HepG2 (cell line): Measurements from ENCODE around the gene HPCAL1. TPM values are rescaled to one million over a fixed set of nuclear protein-coding genes. Genes with fewer than 3 reads are reported as not detected.

Experiments
- BCLAF1 ChIP-seq: fragments of 450-650 bp; IDR thresholded peaks from 2 replicates; pipeline ENCODE4 v1.6.1; 2017; ENCODE audit warnings: mild to moderate bottlenecking
- CENPX ChIP-seq: sonication (generic); formaldehyde crosslinking; IDR thresholded peaks from 2 replicates; pipeline ENCODE4 v1.9.0; 2021; ENCODE audit warnings: mild to moderate bottlenecking, missing genetic modification reagents, moderate library complexity
- CREBL2 ChIP-seq: sonication (generic); formaldehyde crosslinking; IDR thresholded peaks from 2 replicates; pipeline ENCODE4 v1.8.1; 2023; ENCODE audit warnings: missing genetic modification reagents, mild to moderate bottlenecking, borderline replicate concordance
- GFI1 ChIP-seq: sonication (generic); formaldehyde crosslinking; IDR thresholded peaks from 2 replicates; pipeline ENCODE4 v1.5.0; 2020; ENCODE audit warnings: missing genetic modification reagents, mild to moderate bottlenecking, borderline replicate concordance
- HNF4G ChIP-seq, 2 experiments: sonication (generic) in 1 of 2; formaldehyde crosslinking in 1 of 2; IDR thresholded peaks; 2 replicates each; pipeline versions ENCODE4 v1.4.0 to v1.6.1; 2011 to 2020; ENCODE audit warnings: borderline replicate concordance in 2 of 2, low read depth in 2 of 2, mild to moderate bottlenecking in 2 of 2, low read length in 1 of 2, missing genetic modification reagents in 1 of 2, moderate library complexity in 1 of 2
- HOXD1 ChIP-seq: sonication (generic); formaldehyde crosslinking; IDR thresholded peaks from 2 replicates; pipeline ENCODE4 v1.5.0; 2020; ENCODE audit warnings: missing genetic modification reagents
- IRF2 ChIP-seq: IDR thresholded peaks from 2 replicates; pipeline ENCODE4 v1.6.1; 2018; ENCODE audit warnings: missing genetic modification reagents, missing compliant biosample characterization
- KAT2B ChIP-seq: fragments of 150-350 bp; IDR thresholded peaks from 2 replicates; pipeline ENCODE4 v1.6.1; 2014; ENCODE audit warnings: low read depth, low read length, borderline replicate concordance
- NFATC3 ChIP-seq: sonication (generic); formaldehyde crosslinking; IDR thresholded peaks from 2 replicates; pipeline ENCODE4 v1.5.1; 2020; ENCODE audit warnings: mild to moderate bottlenecking, missing genetic modification reagents
- NR2C2 ChIP-seq: sonication (generic); formaldehyde crosslinking; IDR thresholded peaks from 2 replicates; pipeline ENCODE4 v1.4.0; 2020; ENCODE audit warnings: missing genetic modification reagents, mild to moderate bottlenecking, moderate library complexity, borderline replicate concordance
- PAX8 ChIP-seq: sonication (generic); formaldehyde crosslinking; IDR thresholded peaks from 2 replicates; pipeline ENCODE4 v1.8.0; 2022; ENCODE audit warnings: mild to moderate bottlenecking, missing genetic modification reagents, borderline replicate concordance
- RBM39 ChIP-seq: fragments of 200-400 bp; formaldehyde crosslinking; IDR thresholded peaks from one replicate; pipeline ENCODE4 v1.6.1; 2018; ENCODE audit warnings: antibody characterized with exemption, mild to moderate bottlenecking, low read depth, low read length; ENCODE audit not compliant: poor library complexity, severe bottlenecking
- TAF15 ChIP-seq: fragments of 200-400 bp; formaldehyde crosslinking; IDR thresholded peaks from one replicate; pipeline ENCODE4 v1.6.1; 2018; ENCODE audit warnings: mild to moderate bottlenecking, low read depth, low read length; ENCODE audit not compliant: poor library complexity, severe bottlenecking
- TERF1 ChIP-seq: sonication (generic); formaldehyde crosslinking; IDR thresholded peaks from 2 replicates; pipeline ENCODE4 v1.8.0; 2022; ENCODE audit warnings: mild to moderate bottlenecking, missing genetic modification reagents, moderate library complexity
- ZNF614 ChIP-seq: IDR thresholded peaks from 2 replicates; pipeline ENCODE4 v1.6.1; 2018; ENCODE audit warnings: missing biosample characterization, missing genetic modification reagents, inconsistent platforms, borderline replicate concordance
- ZNF878 ChIP-seq: sonication (generic); formaldehyde crosslinking; IDR thresholded peaks from 2 replicates; pipeline ENCODE4 v1.8.1; 2023; ENCODE audit warnings: mild to moderate bottlenecking, missing genetic modification reagents, moderate library complexity
- polyA plus RNA-seq, 8 experiments: library from polyadenylated mRNA; depleted of rRNA in 3 of 8; stranded (reverse) in 7 of 8; unstranded in 1 of 8; fragments of >200 nt; fragmentation: Illumina TruSeq in 4 of 8; extraction: Trizol in 4 of 8; gene quantifications; 2 replicates each; pipeline versions ENCODE4 v1.2.1 to v1.2.3, GENCODE V29; 2011 to 2016; ENCODE audit warnings: low read depth in 4 of 8, missing spikeins in 1 of 8, mixed read lengths in 1 of 8; ENCODE audit not compliant: insufficient read depth in 1 of 8
- total RNA-seq, 5 experiments: library from RNA; depleted of rRNA; stranded (reverse); fragments of >200 nt; fragmentation: Illumina TruSeq; extraction: Trizol; gene quantifications; 2 replicates each; pipeline ENCODE4 v1.2.3, GENCODE V29; 2016; ENCODE audit warnings: low read depth in 1 of 5
- TF ChIP-seq, protein P1 (sequence below): sonication (generic); formaldehyde crosslinking; IDR thresholded peaks from 2 replicates; pipeline ENCODE4 v1.4.0; 2020; ENCODE audit warnings: missing genetic modification reagents, borderline replicate concordance
- TF ChIP-seq, protein P2 (sequence below): sonication (generic); formaldehyde crosslinking; IDR thresholded peaks from 2 replicates; pipeline ENCODE4 v1.5.1; 2020; ENCODE audit warnings: missing genetic modification reagents, mild to moderate bottlenecking, borderline replicate concordance

Gene HPCAL1
- total and polyA plus RNA-seq, 2 of the 13 experiments (the other 11 are each of a cell fraction or from before 2014, with no cell fraction given): 29.5 to 29.9 TPM

GRCh38 chr2:10285556-10286198 is 17.0 kb upstream of the HPCAL1 start (continued):
- no peak for TF ChIP-seq ZNF878 (CRISPR knock-in tag)
- TF ChIP-seq, protein P1, sequence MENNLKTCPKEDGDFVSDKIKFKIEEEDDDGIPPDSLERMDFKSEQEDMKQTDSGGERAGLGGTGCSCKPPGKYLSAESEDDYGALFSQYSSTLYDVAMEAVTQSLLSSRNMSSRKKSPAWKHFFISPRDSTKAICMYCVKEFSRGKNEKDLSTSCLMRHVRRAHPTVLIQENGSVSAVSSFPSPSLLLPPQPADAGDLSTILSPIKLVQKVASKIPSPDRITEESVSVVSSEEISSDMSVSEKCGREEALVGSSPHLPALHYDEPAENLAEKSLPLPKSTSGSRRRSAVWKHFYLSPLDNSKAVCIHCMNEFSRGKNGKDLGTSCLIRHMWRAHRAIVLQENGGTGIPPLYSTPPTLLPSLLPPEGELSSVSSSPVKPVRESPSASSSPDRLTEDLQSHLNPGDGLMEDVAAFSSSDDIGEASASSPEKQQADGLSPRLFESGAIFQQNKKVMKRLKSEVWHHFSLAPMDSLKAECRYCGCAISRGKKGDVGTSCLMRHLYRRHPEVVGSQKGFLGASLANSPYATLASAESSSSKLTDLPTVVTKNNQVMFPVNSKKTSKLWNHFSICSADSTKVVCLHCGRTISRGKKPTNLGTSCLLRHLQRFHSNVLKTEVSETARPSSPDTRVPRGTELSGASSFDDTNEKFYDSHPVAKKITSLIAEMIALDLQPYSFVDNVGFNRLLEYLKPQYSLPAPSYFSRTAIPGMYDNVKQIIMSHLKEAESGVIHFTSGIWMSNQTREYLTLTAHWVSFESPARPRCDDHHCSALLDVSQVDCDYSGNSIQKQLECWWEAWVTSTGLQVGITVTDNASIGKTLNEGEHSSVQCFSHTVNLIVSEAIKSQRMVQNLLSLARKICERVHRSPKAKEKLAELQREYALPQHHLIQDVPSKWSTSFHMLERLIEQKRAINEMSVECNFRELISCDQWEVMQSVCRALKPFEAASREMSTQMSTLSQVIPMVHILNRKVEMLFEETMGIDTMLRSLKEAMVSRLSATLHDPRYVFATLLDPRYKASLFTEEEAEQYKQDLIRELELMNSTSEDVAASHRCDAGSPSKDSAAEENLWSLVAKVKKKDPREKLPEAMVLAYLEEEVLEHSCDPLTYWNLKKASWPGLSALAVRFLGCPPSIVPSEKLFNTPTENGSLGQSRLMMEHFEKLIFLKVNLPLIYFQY (CRISPR knock-in tag): peak; percentile 36; the same call in 1 of the 2 replicates
- no peak for TF ChIP-seq TAF15
- TF ChIP-seq, protein P2, sequence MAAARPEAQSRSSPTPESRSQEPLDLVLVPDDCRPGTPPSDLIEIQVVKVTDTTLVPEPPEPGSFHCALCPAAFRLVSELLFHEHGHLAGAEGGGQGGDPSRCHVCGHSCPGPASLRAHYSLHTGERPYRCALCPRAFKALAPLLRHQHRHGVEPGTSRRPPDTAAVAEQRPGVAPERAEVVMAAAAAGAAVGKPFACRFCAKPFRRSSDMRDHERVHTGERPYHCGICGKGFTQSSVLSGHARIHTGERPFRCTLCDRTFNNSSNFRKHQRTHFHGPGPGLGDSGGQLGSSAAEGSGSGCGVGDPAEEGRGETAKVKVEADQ: peak; percentile 34; the same call in 1 of the 2 replicates
- TF ChIP-seq TERF1 (CRISPR knock-in tag): peak; percentile 43; the same call in 1 of the 2 replicates
- 0 out of 2 replicates have a peak, but pooled peaks have one; percentile 19 for TF ChIP-seq HOXD1 (CRISPR knock-in tag)
- TF ChIP-seq PAX8 (CRISPR knock-in tag): peak; percentile 76; the same call in 1 of the 2 replicates
- TF ChIP-seq GFI1: peak; percentile 52; the same call in 1 of the 2 replicates
- no peak for TF ChIP-seq CENPX (CRISPR knock-in tag)
- TF ChIP-seq RBM39: peak; percentile 36
- 0 out of 2 replicates have a peak, but pooled peaks have one; percentile 52 for TF ChIP-seq ZNF614 (CRISPR knock-in tag)
- peak; percentile 57 for TF ChIP-seq NR2C2 (CRISPR knock-in tag)
- peak; percentile 77; the same call in 1 of the 2 replicates for TF ChIP-seq CREBL2 (CRISPR knock-in tag)
- no peak for TF ChIP-seq BCLAF1
- no peak for TF ChIP-seq HNF4G (IDR thresholded peaks at IDR 0.05; ENCODE audit: borderline replicate concordance, low read depth, low read length)
- no peak for TF ChIP-seq HNF4G (CRISPR knock-in tag; IDR thresholded peaks at IDR 0.05; ENCODE audit: borderline replicate concordance, low read depth)
- peak; percentile 93 for TF ChIP-seq NFATC3 (CRISPR knock-in tag)
- peak; percentile 1; the same call in 1 of the 2 replicates for TF ChIP-seq KAT2B
- 0 out of 2 replicates have a peak, but pooled peaks have one; percentile 39 for TF ChIP-seq IRF2 (CRISPR knock-in tag)
